HG02678 (cell line): Measurements from ENCODE around the gene KLK1.

Experiments used
- ATAC-seq: cut with Tn5 transposase; IDR thresholded peaks from one replicate; pipeline ENCODE4 v1.9.1; 2021; ENCODE audit warnings: mild to moderate bottlenecking, moderate library complexity; ENCODE audit not compliant: unreplicated experiment

The KLK1 gene

GRCh38 chr19:50823389-50824042 is at the start of gene KLK1:
Gene KLK1, minus strand, starts transcription at chr19:50823787. Its CDS starts 39 bp downstream, at chr19:50823748.
- no peak for ATAC-seq

GRCh38 chr19:50873056-50873455 is 49.5 kb upstream of the KLK1 start, which contains the start of gene KLK2:
Gene KLK2, plus strand, starts transcription at chr19:50873439. Its CDS starts 35 bp downstream, at chr19:50873474.
- ATAC-seq = no peak

GRCh38 chr19:50870417-50871089 is 47.0 kb upstream of the KLK1 start:
- no peak for ATAC-seq

DNA sequence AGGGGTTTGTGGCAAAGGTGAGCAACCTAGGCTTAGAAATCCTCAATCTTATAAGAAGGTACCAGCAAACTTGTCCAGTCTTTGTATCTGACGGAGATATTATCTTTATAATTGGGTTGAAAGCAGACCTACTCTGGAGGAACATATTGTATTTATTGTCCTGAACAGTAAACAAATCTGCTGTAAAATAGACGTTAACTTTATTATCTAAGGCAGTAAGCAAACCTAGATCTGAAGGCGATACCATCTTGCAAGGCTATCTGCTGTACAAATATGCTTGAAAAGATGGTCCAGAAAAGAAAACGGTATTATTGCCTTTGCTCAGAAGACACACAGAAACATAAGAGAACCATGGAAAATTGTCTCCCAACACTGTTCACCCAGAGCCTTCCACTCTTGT is 45.9 kb upstream of the KLK1 start:
- no peak for ATAC-seq

- ATAC-seq = no peak
Measured at GRCh38 chr19:50861496-50862286, 38.1 kb upstream of the KLK1 start.

DNA sequence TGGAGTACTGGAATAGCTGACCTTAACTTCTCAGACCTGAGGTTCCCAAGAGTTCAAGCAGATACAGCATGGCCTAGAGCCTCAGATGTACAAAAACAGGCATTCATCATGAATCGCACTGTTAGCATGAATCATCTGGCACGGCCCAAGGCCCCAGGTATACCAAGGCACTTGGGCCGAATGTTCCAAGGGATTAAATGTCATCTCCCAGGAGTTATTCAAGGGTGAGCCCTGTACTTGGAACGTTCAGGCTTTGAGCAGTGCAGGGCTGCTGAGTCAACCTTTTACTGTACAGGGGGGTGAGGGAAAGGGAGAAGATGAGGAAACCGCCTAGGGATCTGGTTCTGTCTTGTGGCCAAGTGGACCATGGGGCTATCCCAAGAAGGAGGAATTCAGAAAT is 37.4 kb upstream of the KLK1 start:
- no peak for ATAC-seq

- ATAC-seq = no peak
Measured at GRCh38 chr19:50859849-50860248, 36.3 kb upstream of the KLK1 start.

GRCh38 chr19:50858886-50859285 is 35.3 kb upstream of the KLK1 start:
- ATAC-seq = no peak

DNA sequence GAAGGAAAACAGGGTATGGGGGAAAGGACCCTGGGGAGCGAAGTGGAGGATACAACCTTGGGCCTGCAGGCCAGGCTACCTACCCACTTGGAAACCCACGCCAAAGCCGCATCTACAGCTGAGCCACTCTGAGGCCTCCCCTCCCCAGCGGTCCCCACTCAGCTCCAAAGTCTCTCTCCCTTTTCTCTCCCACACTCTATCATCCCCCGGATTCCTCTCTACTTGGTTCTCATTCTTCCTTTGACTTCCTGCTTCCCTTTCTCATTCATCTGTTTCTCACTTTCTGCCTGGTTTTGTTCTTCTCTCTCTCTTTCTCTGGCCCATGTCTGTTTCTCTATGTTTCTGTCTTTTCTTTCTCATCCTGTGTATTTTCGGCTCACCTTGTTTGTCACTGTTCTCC is 33.8 kb upstream of the KLK1 start:
- no peak for ATAC-seq

DNA sequence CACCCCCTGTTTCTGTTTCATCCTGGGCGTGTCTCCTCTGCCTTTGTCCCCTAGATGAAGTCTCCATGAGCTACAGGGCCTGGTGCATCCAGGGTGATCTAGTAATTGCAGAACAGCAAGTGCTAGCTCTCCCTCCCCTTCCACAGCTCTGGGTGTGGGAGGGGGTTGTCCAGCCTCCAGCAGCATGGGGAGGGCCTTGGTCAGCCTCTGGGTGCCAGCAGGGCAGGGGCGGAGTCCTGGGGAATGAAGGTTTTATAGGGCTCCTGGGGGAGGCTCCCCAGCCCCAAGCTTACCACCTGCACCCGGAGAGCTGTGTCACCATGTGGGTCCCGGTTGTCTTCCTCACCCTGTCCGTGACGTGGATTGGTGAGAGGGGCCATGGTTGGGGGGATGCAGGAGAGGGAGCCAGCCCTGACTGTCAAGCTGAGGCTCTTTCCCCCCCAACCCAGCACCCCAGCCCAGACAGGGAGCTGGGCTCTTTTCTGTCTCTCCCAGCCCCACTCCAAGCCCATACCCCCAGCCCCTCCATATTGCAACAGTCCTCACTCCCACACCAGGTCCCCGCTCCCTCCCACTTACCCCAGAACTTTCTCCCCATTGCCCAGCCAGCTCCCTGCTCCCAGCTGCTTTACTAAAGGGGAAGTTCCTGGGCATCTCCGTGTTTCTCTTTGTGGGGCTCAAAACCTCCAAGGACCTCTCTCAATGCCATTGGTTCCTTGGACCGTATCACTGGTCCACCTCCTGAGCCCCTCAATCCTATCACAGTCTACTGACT is 31.2 kb upstream of the KLK1 start, which contains the start of gene KLK3:
Gene KLK3, plus strand, starts transcription at position 280 of the 775 bp plus-strand sequence. Its CDS starts 41 bp downstream, at position 321.
- no peak for ATAC-seq

GRCh38 chr19:50851620-50852019 is 28.0 kb upstream of the KLK1 start:
- ATAC-seq = no peak

DNA sequence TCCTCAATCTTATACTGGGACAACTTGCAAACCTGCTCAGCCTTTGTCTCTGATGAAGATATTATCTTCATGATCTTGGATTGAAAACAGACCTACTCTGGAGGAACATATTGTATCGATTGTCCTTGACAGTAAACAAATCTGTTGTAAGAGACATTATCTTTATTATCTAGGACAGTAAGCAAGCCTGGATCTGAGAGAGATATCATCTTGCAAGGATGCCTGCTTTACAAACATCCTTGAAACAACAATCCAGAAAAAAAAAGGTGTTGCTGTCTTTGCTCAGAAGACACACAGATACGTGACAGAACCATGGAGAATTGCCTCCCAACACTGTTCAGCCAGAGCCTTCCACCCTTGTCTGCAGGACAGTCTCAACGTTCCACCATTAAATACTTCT is 27.2 kb upstream of the KLK1 start:
- ATAC-seq = no peak

DNA sequence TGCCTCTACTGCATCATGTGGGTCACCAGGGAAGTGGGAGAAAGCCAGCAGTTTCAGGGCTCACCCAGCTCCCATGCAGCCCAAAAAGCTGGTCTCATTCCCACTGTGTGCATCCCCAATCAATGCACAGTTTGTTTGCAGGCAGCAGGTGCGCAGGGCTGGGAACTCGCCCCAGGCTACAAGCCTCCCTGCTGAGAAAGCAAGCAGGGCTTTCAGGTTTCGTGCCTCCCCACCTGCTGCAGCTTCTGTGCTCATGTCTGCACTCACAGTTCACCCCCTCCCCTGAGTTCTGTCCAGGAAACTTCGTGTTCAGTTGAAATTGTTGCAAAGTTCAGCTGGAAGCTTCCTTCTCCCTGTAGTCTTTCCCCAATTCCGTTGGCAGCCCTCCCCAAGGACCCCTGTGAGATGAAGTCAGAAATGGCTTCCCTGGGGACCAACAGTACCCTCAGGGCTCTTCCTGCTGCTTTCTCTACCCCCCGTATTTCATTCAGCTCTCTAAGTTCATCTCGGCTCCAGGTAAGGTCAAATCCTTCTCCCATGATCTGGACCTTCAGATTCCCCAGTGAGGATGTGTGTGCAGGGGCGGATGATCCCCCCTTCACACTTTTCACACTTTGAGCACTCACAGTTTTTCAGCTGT is 20.8 kb upstream of the KLK1 start:
- no peak for ATAC-seq

- no peak for ATAC-seq
Measured at GRCh38 chr19:50843701-50844221, 20.2 kb upstream of the KLK1 start.

DNA sequence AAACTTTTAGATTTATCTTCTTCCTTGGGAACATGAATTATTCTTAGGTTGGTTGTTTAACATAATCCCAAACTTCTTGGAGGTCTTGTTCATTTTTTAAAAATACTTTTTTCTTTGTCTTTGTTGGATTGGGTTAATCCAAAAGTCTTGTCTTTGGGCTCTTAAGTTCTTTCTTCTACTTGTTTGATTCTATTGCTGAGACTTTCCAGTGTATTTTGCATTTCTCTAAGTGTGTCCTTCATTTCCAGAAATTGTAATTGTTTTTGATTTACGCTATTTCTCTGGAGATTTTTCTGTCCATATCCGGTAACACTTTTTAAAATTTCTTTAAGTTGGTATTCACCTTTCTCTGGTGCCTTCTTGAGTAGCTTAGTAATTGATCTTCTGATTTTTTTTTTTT is 19.6 kb upstream of the KLK1 start:
- no peak for ATAC-seq

GRCh38 chr19:50842130-50842529 is 18.5 kb upstream of the KLK1 start:
- ATAC-seq = no peak

DNA sequence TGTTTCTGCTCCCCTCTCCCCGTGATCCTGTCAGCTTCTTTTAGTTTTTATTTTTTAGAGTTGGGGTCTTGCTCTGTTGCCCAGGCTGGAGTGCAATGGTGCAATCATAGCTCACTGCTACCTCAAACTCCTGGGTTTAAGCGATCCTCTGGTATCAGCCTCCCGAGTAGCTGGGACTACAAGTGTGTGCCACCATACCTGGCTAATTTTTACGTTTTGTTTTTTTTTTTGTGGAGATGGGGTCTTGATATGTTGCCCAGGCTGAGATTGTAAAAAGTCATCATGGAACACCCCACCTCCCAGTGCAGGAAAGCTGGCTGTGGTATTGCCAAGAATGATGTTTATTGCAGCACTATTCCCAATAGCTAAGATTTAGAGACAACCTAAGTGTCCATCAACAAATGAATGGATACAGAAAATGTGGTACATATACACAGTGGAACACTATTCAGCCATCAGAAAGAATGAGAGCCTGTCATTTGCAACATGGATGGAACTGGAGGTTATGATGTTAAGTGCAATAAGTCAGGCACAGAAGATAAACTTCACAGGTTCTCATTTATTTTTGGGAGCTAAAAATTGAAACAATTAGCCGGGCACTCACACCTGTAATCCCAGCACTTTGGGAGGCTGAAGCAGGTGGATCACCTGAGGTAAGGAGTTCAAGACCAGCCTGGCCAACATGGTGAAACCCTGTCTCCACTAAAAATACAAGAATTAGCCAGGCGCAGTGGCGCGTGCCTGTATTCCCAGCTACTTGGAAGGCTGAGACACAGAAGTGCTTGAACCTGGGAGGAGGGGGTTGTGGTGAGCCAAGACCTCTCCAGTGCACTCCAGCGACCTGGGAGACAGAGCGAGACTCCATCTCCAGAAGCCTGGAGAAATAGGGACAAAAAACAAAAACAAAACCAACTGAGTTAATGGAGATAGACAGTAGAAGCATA is 16.4 kb upstream of the KLK1 start:
- ATAC-seq = no peak

DNA sequence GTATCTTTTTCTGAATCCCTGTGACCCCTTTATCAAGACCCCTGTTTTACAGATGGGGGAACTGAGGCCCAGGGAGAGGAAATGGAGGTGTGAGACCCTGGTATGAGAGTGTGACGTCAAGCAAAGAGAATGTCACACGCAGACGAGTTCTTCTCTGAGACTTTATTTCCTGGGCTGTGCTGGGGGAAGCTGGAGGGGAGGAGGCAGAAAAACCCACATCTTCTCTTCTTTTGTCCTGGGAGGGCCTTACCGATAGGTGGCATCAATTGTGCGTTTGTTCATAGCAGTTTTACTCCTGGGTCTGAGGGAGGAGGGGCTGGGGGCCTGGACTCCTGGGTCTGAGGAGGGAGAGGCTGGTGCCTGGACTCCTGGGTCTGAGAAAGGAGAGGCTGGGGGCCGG is 14.7 kb upstream of the KLK1 start:
- no peak for ATAC-seq

GRCh38 chr19:50837300-50837699 is 13.7 kb upstream of the KLK1 start:
- no peak for ATAC-seq
